HepG2 (cell line): ENCODE measurements around the gene SMAD7. TPM values are rescaled to one million over a fixed set of nuclear protein-coding genes. Genes with fewer than 3 reads are reported as not detected.

Source experiments
- FOSL1 ChIP-seq: sonication (generic); formaldehyde crosslinking; IDR thresholded peaks from 2 replicates; pipeline ENCODE4 v1.9.0; 2021; ENCODE audit warnings: missing genetic modification reagents, borderline replicate concordance
- HMGXB4 ChIP-seq, 2 experiments: sonication (generic) in 1 of 2; formaldehyde crosslinking in 1 of 2; IDR thresholded peaks; 2 replicates each; pipeline versions ENCODE4 v1.4.0 to v1.6.1; 2018 to 2020; ENCODE audit warnings: missing genetic modification reagents in 2 of 2, borderline replicate concordance in 1 of 2, low read depth in 1 of 2, mild to moderate bottlenecking in 1 of 2, missing biosample characterization in 1 of 2
- HNF1A ChIP-seq, 2 experiments: sonication (generic) in 1 of 2; formaldehyde crosslinking in 1 of 2; IDR thresholded peaks; 2 replicates each; pipeline versions ENCODE4 v1.4.0 to v1.6.1; 2016 to 2020; ENCODE audit warnings: borderline replicate concordance in 1 of 2, low read depth in 1 of 2, mild to moderate bottlenecking in 1 of 2, missing genetic modification reagents in 1 of 2
- MLLT10 ChIP-seq: sonication (generic); formaldehyde crosslinking; IDR thresholded peaks from 2 replicates; pipeline ENCODE4 v1.4.0; 2020; ENCODE audit warnings: missing genetic modification reagents
- NR1H2 ChIP-seq: sonication (generic); formaldehyde crosslinking; IDR thresholded peaks from 2 replicates; pipeline ENCODE4 v1.8.1; 2022; ENCODE audit warnings: low read depth, missing genetic modification reagents, borderline replicate concordance
- PHF5A ChIP-seq: IDR thresholded peaks from one replicate; pipeline ENCODE4 v1.6.1; 2018; ENCODE audit warnings: low read depth, missing genetic modification reagents; ENCODE audit not compliant: unreplicated experiment
- RAD51 ChIP-seq: fragments of 450-650 bp; IDR thresholded peaks from 2 replicates; pipeline ENCODE4 v1.6.1; 2016; ENCODE audit warnings: borderline replicate concordance
- REPIN1 ChIP-seq: sonication (generic); formaldehyde crosslinking; IDR thresholded peaks from 2 replicates; pipeline ENCODE4 v1.8.0; 2022; ENCODE audit warnings: missing genetic modification reagents, low read depth, mild to moderate bottlenecking, borderline replicate concordance
- REST ChIP-seq, 2 experiments: IDR thresholded peaks; 2 replicates each; pipeline ENCODE4 v1.6.1; 2011 to 2012; ENCODE audit warnings: low read length in 2 of 2, borderline replicate concordance in 1 of 2, low read depth in 1 of 2, mild to moderate bottlenecking in 1 of 2, moderate library complexity in 1 of 2
- RORA ChIP-seq: sonication (generic); formaldehyde crosslinking; IDR thresholded peaks from 2 replicates; pipeline ENCODE4 v1.5.0; 2020; ENCODE audit warnings: mild to moderate bottlenecking, missing genetic modification reagents, moderate library complexity
- ZC3H13 ChIP-seq: sonication (generic); formaldehyde crosslinking; IDR thresholded peaks from 2 replicates; pipeline ENCODE4 v1.8.1; 2023; ENCODE audit warnings: mild to moderate bottlenecking, missing genetic modification reagents, moderate library complexity
- ZMYM4 ChIP-seq: sonication (generic); formaldehyde crosslinking; IDR thresholded peaks from 2 replicates; pipeline ENCODE4 v1.8.1; 2023; ENCODE audit warnings: mild to moderate bottlenecking, missing genetic modification reagents
- ZNF121 ChIP-seq: sonication (generic); formaldehyde crosslinking; IDR thresholded peaks from 2 replicates; pipeline ENCODE4 v1.5.0; 2020; ENCODE audit warnings: mild to moderate bottlenecking, missing genetic modification reagents
- ZNF441 ChIP-seq: sonication (generic); formaldehyde crosslinking; IDR thresholded peaks from 2 replicates; pipeline ENCODE4 v1.7.0; 2021; ENCODE audit warnings: missing genetic modification reagents, borderline replicate concordance
- ZNF749 ChIP-seq: sonication (generic); formaldehyde crosslinking; IDR thresholded peaks from 2 replicates; pipeline ENCODE4 v1.8.0; 2022; ENCODE audit warnings: mild to moderate bottlenecking, missing genetic modification reagents, moderate library complexity, borderline replicate concordance
- ZNF775 ChIP-seq: sonication (generic); formaldehyde crosslinking; IDR thresholded peaks from 2 replicates; pipeline ENCODE4 v1.4.0; 2020; ENCODE audit warnings: missing genetic modification reagents, mild to moderate bottlenecking, moderate library complexity, borderline replicate concordance
- ZNF777 ChIP-seq: sonication (generic); formaldehyde crosslinking; IDR thresholded peaks from 2 replicates; pipeline ENCODE4 v1.4.0; 2020; ENCODE audit warnings: missing genetic modification reagents
- polyA plus RNA-seq, 8 experiments: library from polyadenylated mRNA; depleted of rRNA in 3 of 8; stranded (reverse) in 7 of 8; unstranded in 1 of 8; fragments of >200 nt; fragmentation: Illumina TruSeq in 4 of 8; extraction: Trizol in 4 of 8; gene quantifications; 2 replicates each; pipeline versions ENCODE4 v1.2.1 to v1.2.3, GENCODE V29; 2011 to 2016; ENCODE audit warnings: low read depth in 4 of 8, missing spikeins in 1 of 8, mixed read lengths in 1 of 8; ENCODE audit not compliant: insufficient read depth in 1 of 8
- total RNA-seq, 5 experiments: library from RNA; depleted of rRNA; stranded (reverse); fragments of >200 nt; fragmentation: Illumina TruSeq; extraction: Trizol; gene quantifications; 2 replicates each; pipeline ENCODE4 v1.2.3, GENCODE V29; 2016; ENCODE audit warnings: low read depth in 1 of 5

Gene SMAD7
- total and polyA plus RNA-seq, 2 of the 13 experiments (the other 11 are each of a cell fraction or from before 2014, with no cell fraction given): 17.4 to 24.7 TPM

GRCh38 chr18:48902023-48902855 is 48.5 kb downstream of the SMAD7 start (continued):
- 0 out of 2 replicates have a peak, but pooled peaks have one; percentile 8 for TF ChIP-seq HNF1A (IDR thresholded peaks at IDR 0.05; ENCODE audit: low read depth)
- peak; percentile 92 for TF ChIP-seq HNF1A (CRISPR knock-in tag; IDR thresholded peaks at IDR 0.05; ENCODE audit: borderline replicate concordance)
- no peak for TF ChIP-seq PHF5A (CRISPR knock-in tag)
- no peak for TF ChIP-seq REST (IDR thresholded peaks at IDR 0.05; ENCODE audit: borderline replicate concordance in 1 of 2, low read depth in 1 of 2, low read length in 2 of 2)
- no peak for TF ChIP-seq NR1H2 (CRISPR knock-in tag)
- TF ChIP-seq ZNF749 (CRISPR knock-in tag): no peak
- peak; percentile 48; the same call in 1 of the 2 replicates for TF ChIP-seq REPIN1 (CRISPR knock-in tag)
- TF ChIP-seq MLLT10 (CRISPR knock-in tag): no peak
- no peak for TF ChIP-seq RORA
- TF ChIP-seq RAD51: no peak
- TF ChIP-seq ZC3H13: no peak
- TF ChIP-seq FOSL1 (CRISPR knock-in tag): peak; percentile 89; the same call in 1 of the 2 replicates
- peak; percentile 65; the same call in 1 of the 2 replicates for TF ChIP-seq ZMYM4 (CRISPR knock-in tag)
- 0 out of 2 replicates have a peak, but pooled peaks have one; percentile 34 for TF ChIP-seq ZNF777
- 0 out of 2 replicates have a peak, but pooled peaks have one; percentile 40 for TF ChIP-seq ZNF775
- TF ChIP-seq ZNF121 (CRISPR knock-in tag): peak; percentile 47; the same call in 1 of the 2 replicates
- TF ChIP-seq ZNF441 (CRISPR knock-in tag): peak; percentile 79; the same call in 1 of the 2 replicates
- peak; percentile 59 to 68; a peak in 3 of 4 replicates for TF ChIP-seq HMGXB4 (CRISPR knock-in tag; IDR thresholded peaks at IDR 0.05; ENCODE audit: borderline replicate concordance in 1 of 2, low read depth in 1 of 2)
